Ovary (tissue), 3 donors: ENCODE results near the gene SF3B1.

Experiments used
- EP300 ChIP-seq: sonication (generic); formaldehyde crosslinking; IDR thresholded peaks from one replicate; pipeline ENCODE4 v1.6.1; 2017; ENCODE audit warnings: antibody characterized with exemption
- TF ChIP-seq, protein P1 (sequence below), 3 donors: fragments of 450-650 bp in 2 of 3; fragments of 200-600 bp in 1 of 3; IDR thresholded peaks; one replicate each; pipeline versions ENCODE4 v1.5.1 to v1.8.0; 2016 to 2022; ENCODE audit warnings: antibody characterized with exemption in 3 of 3, mild to moderate bottlenecking in 1 of 3
- donor health status: DM: no; HTN: no; CAD: no.

DNA sequence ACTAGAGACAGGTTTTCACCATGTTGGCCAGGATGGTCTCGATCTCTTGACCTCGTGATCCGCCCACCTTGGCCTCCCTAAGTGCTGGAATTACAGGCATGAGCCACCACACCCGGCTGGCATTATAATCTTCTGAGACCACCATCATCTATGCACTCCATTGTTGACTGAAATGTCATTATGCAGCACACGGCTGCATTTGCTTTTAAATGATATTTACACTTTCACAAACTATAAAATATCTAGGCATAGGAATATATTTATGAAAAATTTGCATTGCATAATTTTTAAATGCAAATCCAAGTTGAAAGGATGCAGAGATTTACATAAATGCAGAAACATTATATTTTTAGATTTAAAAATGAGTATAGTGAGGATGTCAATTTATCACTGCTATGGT lies 94.2 kb downstream of the SF3B1 start:
- TF ChIP-seq, protein P1, sequence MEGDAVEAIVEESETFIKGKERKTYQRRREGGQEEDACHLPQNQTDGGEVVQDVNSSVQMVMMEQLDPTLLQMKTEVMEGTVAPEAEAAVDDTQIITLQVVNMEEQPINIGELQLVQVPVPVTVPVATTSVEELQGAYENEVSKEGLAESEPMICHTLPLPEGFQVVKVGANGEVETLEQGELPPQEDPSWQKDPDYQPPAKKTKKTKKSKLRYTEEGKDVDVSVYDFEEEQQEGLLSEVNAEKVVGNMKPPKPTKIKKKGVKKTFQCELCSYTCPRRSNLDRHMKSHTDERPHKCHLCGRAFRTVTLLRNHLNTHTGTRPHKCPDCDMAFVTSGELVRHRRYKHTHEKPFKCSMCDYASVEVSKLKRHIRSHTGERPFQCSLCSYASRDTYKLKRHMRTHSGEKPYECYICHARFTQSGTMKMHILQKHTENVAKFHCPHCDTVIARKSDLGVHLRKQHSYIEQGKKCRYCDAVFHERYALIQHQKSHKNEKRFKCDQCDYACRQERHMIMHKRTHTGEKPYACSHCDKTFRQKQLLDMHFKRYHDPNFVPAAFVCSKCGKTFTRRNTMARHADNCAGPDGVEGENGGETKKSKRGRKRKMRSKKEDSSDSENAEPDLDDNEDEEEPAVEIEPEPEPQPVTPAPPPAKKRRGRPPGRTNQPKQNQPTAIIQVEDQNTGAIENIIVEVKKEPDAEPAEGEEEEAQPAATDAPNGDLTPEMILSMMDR (IDR thresholded peaks at IDR 0.05), result no peak
- no peak for TF ChIP-seq EP300
